VCaP (cell line): ENCODE results near the gene JAG2.

Source experiments
- H3K27ac ChIP-seq: fragments of 450-650 bp; 2 replicates; pipeline ENCODE4 v1.5.1; 2017
- CTCF ChIP-seq: fragments of 450-650 bp; conservative IDR thresholded peaks from 2 replicates; pipeline ENCODE4 v1.5.1; 2017; ENCODE audit warnings: mild to moderate bottlenecking, moderate library complexity

JAG2 gene

DNA sequence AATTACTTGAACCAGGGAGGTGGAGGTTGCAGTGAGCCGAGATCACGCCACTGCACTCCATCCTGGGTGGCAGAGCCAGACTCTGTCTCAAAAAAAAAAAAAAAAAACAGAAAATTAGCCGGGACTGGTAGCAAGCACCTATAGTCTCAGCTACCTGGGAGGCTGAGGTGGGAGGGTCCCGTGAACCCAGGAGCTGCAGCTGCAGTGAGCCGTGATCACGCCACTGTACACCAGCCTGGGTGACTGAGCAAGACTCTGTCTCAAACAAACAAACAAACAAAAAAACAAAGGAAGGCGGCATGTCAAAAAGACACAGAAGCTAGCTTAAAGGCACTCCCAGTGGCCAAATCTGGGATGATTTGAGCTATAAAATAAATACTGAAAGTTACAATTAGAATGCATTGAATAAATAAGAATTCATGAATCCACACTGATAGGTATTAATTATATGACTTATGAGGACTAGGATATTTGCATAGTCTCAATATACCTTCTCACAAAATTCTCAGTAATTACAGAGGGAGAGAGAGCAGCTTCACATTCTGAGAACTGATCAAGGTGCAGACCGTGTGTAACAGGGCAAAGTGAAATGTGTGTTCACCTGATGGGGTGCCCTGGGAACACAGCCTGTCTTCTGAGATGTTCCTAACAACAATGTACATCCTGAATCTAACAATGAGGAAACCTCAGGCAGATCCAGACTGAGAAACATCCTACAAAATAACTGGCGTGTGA is 60.6 kb downstream of the JAG2 start:
- H3K27ac ChIP-seq, result no peak overlapping the region
- peak; percentile 29 for TF ChIP-seq CTCF

DNA sequence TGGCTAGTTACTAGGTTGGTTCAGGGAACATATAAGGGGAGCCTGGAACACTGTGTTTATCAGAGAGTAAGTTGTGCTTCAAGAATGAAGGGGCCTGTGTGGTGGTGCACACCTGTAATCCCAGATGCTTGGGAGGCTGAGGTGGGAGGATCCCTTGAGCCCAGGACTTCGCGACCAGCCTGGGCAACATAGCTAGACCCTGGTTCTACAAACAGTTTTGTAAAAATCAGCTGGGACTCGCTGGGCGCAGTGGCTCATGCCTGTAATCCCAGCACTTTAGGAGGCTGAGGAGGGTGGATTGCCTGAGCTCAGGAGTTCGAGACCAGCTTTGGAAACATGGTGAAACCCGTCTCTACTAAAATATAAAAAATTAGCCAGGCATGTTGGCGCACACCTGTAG is 61.2 kb downstream of the JAG2 start:
- no peak overlapping the region for H3K27ac ChIP-seq
- no peak for TF ChIP-seq CTCF

DNA sequence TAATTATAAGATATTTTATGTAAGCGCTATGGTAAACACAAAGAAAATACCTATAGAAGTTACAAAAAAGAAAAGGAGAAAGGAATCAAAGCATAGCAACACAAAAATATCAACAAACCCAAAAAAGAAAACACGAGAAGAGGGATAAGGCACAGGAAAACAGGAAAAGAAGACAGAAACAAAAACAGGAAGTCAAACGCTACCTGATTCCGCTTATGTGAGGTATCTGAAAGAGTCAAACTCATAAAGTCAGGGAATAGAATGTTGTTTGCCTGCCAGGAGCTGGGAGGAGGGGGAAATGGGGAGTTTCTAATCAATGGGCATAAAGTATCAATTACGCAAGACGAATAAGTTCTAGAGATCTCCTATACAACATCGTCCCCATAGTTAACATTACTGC is 63.4 kb downstream of the JAG2 start:
- no peak overlapping the region for H3K27ac ChIP-seq
- TF ChIP-seq CTCF, result no peak

DNA sequence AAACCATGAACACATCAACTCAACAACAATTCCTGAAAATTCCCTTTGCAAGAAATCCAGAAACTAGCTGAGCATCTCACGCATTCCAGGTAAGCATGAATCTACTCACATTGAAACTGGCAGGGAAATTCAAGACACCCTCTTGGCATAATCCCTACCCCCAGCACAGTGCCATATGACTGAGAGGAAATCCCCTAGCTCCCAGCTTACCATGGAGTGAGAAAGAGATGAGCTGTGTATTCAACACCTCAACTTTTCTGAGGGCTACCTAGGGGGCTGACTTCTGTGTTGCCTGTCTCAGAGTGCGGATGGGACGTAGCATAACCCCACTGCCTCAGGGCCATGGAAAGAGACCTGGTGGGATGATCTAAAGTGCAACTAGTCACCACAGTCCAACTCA is 65.7 kb downstream of the JAG2 start:
- TF ChIP-seq CTCF, result no peak
- no peak overlapping the region for H3K27ac ChIP-seq

GRCh38 chr14:105102361-105102870 is 66.2 kb downstream of the JAG2 start:
- no peak overlapping the region for H3K27ac ChIP-seq
- TF ChIP-seq CTCF, result no peak

GRCh38 chr14:105100910-105101309 is 67.7 kb downstream of the JAG2 start:
- no peak overlapping the region for H3K27ac ChIP-seq
- no peak for TF ChIP-seq CTCF

DNA sequence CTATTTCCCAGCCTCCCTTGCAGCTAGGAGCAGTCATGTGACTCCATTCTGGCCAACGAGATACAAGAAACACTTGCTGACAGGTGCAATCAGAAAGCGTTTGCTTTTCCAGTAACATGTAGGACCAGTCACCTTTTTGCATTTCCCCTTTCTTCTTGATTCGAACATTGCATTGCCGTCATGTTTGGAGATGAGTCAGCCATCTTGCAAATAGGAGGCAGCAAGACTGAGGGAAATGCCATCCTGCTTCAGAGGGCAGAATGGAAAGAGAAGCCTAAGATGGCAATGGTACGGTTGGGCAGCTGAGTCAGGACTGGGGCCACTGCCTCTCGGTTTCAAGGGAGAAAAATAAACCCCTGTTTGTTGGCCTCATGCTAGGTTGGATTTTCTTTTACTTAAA is 68.8 kb downstream of the JAG2 start:
- no peak overlapping the region for H3K27ac ChIP-seq
- TF ChIP-seq CTCF, result no peak
